Sigmoid colon (tissue), 7 donors: ENCODE measurements around the gene INSRR. TPM values are rescaled to one million over a fixed set of nuclear protein-coding genes. Genes with fewer than 3 reads are reported as not detected.

ENCODE experiments used
- DNase-seq: peaks from one replicate; pipeline ENCODE4 v3.0.0-alpha.2; 2019
- H3K27ac ChIP-seq, 4 donors: fragments of 200-600 bp; sonication (generic); one replicate each; pipeline ENCODE4 v1.5.1; 2016 to 2019; ENCODE audit warnings: mild to moderate bottlenecking in 1 of 4
- H3K27me3 ChIP-seq, 3 donors: fragments of 200-600 bp; sonication (generic); one replicate each; pipeline ENCODE4 v1.5.1; 2019; ENCODE audit warnings: mild to moderate bottlenecking in 1 of 3
- H3K36me3 ChIP-seq, 4 donors: fragments of 200-600 bp; sonication (generic); one replicate each; pipeline ENCODE4 v1.5.1; 2016 to 2019
- H3K4me1 ChIP-seq, 4 donors: fragments of 200-600 bp; sonication (generic); one replicate each; pipeline ENCODE4 v1.5.1; 2017 to 2019
- H3K4me3 ChIP-seq, 4 donors: fragments of 200-600 bp; sonication (generic); one replicate each; pipeline ENCODE4 v1.5.1; 2017 to 2019; ENCODE audit warnings: mild to moderate bottlenecking in 2 of 4, moderate library complexity in 1 of 4
- H3K9me3 ChIP-seq, 4 donors: fragments of 200-600 bp in 3 of 4; sonication (generic) in 3 of 4; one replicate each; pipeline versions ENCODE4 v1.5.1 to v1.6.1; 2013 to 2019
- EP300 ChIP-seq, 4 donors: sonication (generic); formaldehyde crosslinking; IDR thresholded peaks; one replicate each; pipeline ENCODE4 v1.6.1; 2017; ENCODE audit warnings: antibody characterized with exemption in 4 of 4
- POLR2A ChIP-seq, 2 donors: fragments of 450-650 bp; IDR thresholded peaks; one replicate each; pipeline ENCODE4 v1.6.1; 2016; ENCODE audit warnings: antibody characterized with exemption in 2 of 2, mild to moderate bottlenecking in 2 of 2, moderate library complexity in 2 of 2
- POLR2AphosphoS5 ChIP-seq, 4 donors: sonication (generic); formaldehyde crosslinking; IDR thresholded peaks; one replicate each; pipeline ENCODE4 v1.6.1; 2017; ENCODE audit warnings: antibody characterized with exemption in 4 of 4
- WGBS, 2 donors: extraction: QIAGEN DNeasy Blood & Tissue Kit; methylation state at CpG; one replicate each; pipeline ENCODE4 v1.1.7; 2013; 5-methylcytosine and 5-hydroxymethylcytosine counted together
- intact Hi-C: fragments of 100-400 bp; cut with DNase I; formaldehyde crosslinking; loops from one replicate; pipeline ENCODE4 v1.15.1; 2023
- polyA plus RNA-seq, 3 donors: library from polyadenylated mRNA; stranded (reverse); fragments of 200-250 nt; gene quantifications; one replicate each; pipeline ENCODE4 v1.2.3, GENCODE V29; 2013
- total RNA-seq, 4 donors: library from RNA; depleted of rRNA; stranded (reverse); fragments of >200 nt; gene quantifications; one replicate each; pipeline ENCODE4 v1.1.0, GENCODE V29; 2016
- TF ChIP-seq, protein P1 (sequence below), 4 experiments: fragments of 450-650 bp in 3 of 4; fragments of 200-600 bp in 1 of 4; IDR thresholded peaks; one replicate each; pipeline ENCODE4 v1.5.1; 2016 to 2019; ENCODE audit warnings: antibody characterized with exemption in 4 of 4, mild to moderate bottlenecking in 3 of 4, moderate library complexity in 2 of 4
- donor health status: healthy with polysubstance abuse.
- donor health status: Bipolar disorder and iron deficiency.
- donor health status: healthy.

Gene INSRR
- total and polyA plus RNA-seq, 7 donors: 0.06 TPM; not detected in 6

DNA sequence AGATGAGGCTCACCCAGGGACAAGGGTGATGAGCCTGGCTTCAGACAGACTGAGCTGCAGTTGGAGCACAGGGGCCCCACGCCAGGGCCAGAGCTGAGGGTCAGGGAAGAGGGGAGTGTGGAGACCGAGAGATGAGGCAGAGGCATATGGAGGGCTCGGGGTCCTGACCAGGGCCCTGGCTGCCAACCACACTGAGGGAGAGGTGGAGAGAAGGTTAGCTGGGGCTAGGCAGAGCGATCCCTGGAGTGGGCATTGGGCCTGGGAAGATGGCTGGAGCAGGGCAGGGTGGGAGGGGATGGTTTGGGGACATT is 42.6 kb upstream of the INSRR start:
- Histone ChIP-seq H3K27ac (no peak overlapping the region), H3K36me3 (no peaks in the 10 kb centered on the region), H3K4me3 (no peak overlapping the region), H3K27me3 (peaks cover 0 to 10% (median 0%) of the 10 kb centered on the region in 3 donors), H3K4me1 (peaks cover 0 to 21% (median 0%) of the 10 kb centered on the region in 4 donors), H3K9me3 (no peaks in the 10 kb centered on the region)
- DNase-seq: no peak
- WGBS, 2 donors: 84 to 89% methylated on average over 4 of the region's 4 CpGs
- intact Hi-C loops: no loop called here
- TF ChIP-seq EP300 (IDR thresholded peaks at IDR 0.05) (no peak), POLR2A (IDR thresholded peaks at IDR 0.05) (no peak), POLR2AphosphoS5 (IDR thresholded peaks at IDR 0.05) (no peak)
- TF ChIP-seq, protein P1, sequence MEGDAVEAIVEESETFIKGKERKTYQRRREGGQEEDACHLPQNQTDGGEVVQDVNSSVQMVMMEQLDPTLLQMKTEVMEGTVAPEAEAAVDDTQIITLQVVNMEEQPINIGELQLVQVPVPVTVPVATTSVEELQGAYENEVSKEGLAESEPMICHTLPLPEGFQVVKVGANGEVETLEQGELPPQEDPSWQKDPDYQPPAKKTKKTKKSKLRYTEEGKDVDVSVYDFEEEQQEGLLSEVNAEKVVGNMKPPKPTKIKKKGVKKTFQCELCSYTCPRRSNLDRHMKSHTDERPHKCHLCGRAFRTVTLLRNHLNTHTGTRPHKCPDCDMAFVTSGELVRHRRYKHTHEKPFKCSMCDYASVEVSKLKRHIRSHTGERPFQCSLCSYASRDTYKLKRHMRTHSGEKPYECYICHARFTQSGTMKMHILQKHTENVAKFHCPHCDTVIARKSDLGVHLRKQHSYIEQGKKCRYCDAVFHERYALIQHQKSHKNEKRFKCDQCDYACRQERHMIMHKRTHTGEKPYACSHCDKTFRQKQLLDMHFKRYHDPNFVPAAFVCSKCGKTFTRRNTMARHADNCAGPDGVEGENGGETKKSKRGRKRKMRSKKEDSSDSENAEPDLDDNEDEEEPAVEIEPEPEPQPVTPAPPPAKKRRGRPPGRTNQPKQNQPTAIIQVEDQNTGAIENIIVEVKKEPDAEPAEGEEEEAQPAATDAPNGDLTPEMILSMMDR (IDR thresholded peaks at IDR 0.05): no peak

DNA sequence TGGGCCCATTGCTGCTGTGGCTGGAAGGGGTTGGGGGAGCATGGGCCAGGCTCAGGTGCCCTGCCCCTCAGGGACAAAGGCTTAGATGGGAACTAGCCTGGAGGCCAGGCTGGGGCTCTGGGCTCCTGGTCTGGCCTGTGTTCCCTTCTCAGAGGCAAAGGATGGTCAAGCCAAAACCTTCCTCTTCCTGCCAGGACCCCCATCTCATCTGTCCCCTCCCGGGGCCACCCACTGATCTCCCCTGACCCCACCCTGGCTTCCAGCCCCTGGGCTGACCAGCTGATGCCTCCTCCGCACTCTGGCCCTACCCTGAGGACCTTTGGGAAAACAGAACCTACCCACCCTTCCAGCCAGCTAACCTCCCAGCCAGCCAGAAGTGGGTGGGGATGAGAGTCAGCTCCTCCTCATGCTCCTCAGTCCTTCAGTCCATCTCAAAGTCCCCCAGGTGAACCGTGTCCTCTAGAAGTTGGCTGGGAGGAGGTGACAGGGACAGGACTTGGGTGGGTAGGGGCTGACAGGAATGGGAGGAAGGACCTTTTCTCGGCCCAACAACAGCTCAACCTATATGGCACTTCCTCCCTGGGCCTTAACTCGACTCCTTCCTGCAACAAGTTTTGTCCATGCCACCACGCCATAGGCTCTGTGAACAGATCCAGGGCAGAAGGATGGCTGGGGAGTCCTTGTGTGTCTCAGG is 42.1 kb upstream of the INSRR start:
- WGBS, 2 donors: 61 to 71% methylated on average over 6 of the region's 6 CpGs
- H3K9me3 ChIP-seq: no peaks in the 10 kb centered on the region
- H3K27me3 ChIP-seq: peaks cover 0 to 10% (median 0%) of the 10 kb centered on the region in 3 donors
- no peak overlapping the region for H3K27ac ChIP-seq
- H3K36me3 ChIP-seq: no peaks in the 10 kb centered on the region
- intact Hi-C loops: no loop called here
- H3K4me1 ChIP-seq: peaks cover 0 to 24% (median 0%) of the 10 kb centered on the region in 4 donors
- TF ChIP-seq POLR2AphosphoS5 (IDR thresholded peaks at IDR 0.05): no peak
- TF ChIP-seq POLR2A (IDR thresholded peaks at IDR 0.05): no peak
- TF ChIP-seq, protein P1 (IDR thresholded peaks at IDR 0.05): no peak
- TF ChIP-seq EP300 (IDR thresholded peaks at IDR 0.05): no peak
- no peak for DNase-seq
- H3K4me3 ChIP-seq: no peak overlapping the region

DNA sequence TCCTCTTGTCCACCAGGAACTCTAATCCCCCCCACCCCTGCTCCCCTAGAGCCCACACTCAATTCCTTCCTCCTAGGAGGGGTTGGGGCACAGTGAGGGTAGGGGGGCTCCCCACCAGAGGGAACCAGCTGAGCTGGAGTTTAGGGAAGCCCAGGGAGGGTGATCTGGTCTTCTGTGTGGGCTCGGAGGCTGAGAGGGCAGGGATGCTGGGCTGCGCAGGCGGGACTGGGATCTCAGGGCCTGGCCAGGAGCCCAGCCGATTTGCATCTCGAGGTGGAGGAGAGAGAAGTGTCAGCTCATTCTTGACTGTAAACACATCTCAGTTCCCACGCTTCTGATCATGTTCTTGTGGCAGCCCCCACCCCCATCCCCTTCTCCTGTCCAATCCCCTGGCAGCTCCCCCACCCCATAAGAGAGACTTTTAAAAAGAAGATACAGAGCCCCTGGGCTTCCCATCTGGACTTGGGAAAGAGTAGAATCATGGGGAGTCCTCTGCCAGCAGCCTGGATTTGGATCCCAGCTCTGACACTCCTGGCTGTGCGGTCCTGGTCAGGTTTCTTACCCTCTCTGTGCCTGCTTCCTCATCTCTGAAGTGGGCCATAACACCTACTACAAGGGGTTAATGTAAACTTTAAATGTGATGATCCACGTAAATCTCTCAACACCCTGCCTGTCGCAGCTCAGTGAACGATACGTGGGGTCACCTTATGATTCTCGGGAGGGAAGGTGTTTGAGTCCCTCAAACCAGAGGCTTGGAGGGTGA is 41.2 kb upstream of the INSRR start:
- no peak for DNase-seq
- 52 to 66% methylated on average over 12 of the region's 12 CpGs for WGBS, 2 donors
- no peak overlapping the region for H3K27ac ChIP-seq
- H3K4me1 ChIP-seq: peaks cover 0 to 24% (median 0%) of the 10 kb centered on the region in 4 donors
- H3K36me3 ChIP-seq: no peaks in the 10 kb centered on the region
- intact Hi-C loops: loop anchor here (10.0 kb wide), 1 partner anchor 195 kb away; the partner anchor contains the start of gene CRABP2
- H3K4me3 ChIP-seq: no peak overlapping the region
- no peaks in the 10 kb centered on the region for H3K9me3 ChIP-seq
- peaks cover 0 to 13% (median under 1%) of the 10 kb centered on the region in 3 donors for H3K27me3 ChIP-seq
- no peak for TF ChIP-seq POLR2AphosphoS5 (IDR thresholded peaks at IDR 0.05)
- TF ChIP-seq POLR2A (IDR thresholded peaks at IDR 0.05): no peak
- TF ChIP-seq, protein P1 (IDR thresholded peaks at IDR 0.05): no peak
- no peak for TF ChIP-seq EP300 (IDR thresholded peaks at IDR 0.05)

DNA sequence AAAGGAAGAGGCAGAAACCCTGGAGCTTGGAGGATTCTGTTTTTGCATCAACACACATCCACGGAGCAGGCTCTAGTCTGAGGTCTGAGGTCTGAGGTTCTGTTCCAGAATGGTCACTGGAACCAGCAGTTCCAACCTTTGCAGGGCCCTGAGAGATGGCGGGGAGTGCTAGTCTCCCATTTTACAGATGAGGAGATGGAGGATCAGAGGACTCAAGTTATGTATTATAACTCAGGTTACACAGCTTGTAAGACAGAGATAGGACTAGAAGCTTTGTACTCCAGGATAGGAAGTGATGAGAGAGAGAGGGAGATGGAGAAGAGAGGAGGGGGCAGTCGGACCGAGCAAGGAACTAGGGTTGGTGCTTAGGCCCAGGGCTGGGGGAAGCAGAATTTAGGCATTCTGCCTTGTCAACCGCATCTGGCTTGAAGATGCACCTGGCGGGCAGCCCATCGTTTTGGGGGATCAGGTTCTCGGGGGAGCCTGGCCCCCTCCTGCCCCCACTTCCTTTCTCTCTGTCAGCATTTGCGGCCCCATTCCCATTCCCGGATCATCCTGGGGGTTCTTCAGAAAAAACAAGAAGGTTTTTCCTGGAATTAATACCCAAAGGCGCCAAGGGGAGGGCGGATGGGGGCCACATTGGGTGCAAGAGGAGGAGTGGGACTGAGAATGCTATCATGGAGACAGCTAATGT is 40.2 kb upstream of the INSRR start:
- TF ChIP-seq EP300 (IDR thresholded peaks at IDR 0.05) (no peak), POLR2A (IDR thresholded peaks at IDR 0.05) (no peak), POLR2AphosphoS5 (IDR thresholded peaks at IDR 0.05) (no peak)
- TF ChIP-seq, protein P1 (IDR thresholded peaks at IDR 0.05): no peak
- WGBS, 2 donors: 77 to 85% methylated on average over 12 of the region's 12 CpGs
- DNase-seq: no peak
- peaks cover 0 to 24% (median 0%) of the 10 kb centered on the region in 4 donors for H3K4me1 ChIP-seq
- peaks cover 5 to 23% (median 10%) of the 10 kb centered on the region in 3 donors for H3K27me3 ChIP-seq
- no peak overlapping the region for H3K27ac ChIP-seq
- no peaks in the 10 kb centered on the region for H3K36me3 ChIP-seq
- no peaks in the 10 kb centered on the region for H3K9me3 ChIP-seq
- H3K4me3 ChIP-seq: no peak overlapping the region
- intact Hi-C loops: loop anchor here (10.0 kb wide), 1 partner anchor 194 kb away; the partner anchor contains the start of gene CRABP2
